ENCODE data around the gene CDK2.
"Not testable (repeated sequence)": the region's sequence is repeated elsewhere in the genome, so short reads cannot be mapped to it uniquely, and the experiment has no call there.

Gene CDK2

DNA sequence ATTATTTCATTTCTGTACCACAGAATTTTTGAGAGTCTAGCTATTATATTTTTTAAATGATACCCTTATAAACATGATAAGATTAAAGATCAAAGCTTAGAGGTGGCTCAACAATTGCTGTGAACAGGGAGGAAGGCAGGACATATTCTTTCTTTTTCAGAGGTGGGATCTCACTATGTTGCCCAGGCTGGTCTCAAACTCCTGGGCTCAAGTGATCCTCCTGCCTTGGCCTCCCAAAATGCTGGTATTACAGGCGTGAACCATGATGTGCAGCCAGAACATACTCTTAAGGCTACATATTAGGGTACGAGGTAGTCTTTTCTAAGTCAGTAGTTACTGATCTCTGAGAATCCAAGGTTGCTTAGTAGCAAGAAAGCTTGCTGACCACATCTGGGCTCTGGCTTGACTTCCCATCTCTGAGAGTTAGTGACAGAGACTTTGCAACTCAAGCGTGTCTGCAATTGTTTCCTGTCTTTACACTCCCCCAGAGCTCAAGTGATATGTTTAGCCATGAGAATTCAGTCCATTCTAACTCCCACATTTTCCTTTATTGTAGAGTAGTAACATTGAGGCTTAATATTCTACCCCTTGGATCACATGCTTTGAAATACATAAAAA lies 15.8 kb downstream of the CDK2 start:
- peak; percentile 16 for DNase-seq

DNA sequence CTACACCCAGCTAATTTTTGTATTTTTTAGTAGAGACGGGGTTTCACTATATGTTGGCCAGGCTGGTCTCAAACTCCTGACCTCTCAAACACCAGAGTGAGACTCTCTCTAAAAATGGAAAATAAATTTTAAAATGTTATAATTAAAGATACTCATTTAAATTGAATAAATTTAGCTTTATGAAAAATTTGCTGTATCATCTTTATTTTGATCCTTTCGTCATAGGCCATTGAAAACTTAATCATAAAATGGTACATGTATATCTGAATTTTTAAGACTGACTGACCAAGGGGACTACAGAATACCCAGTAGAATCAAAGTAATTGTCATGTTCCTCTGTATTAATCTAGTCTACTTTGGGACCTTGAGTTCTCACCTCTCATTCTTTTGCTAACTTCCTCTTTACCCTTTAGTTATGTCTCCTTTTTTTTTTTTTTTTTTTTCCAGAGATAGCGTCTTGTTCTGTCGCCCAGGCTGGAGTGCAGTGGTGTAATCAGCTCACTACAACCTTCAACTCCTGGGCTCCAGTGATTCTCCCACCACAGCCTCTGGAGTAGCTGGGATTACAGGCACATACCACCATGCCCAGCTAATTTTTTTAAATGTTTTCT lies 16.7 kb downstream of the CDK2 start:
- no peak for DNase-seq

DNA sequence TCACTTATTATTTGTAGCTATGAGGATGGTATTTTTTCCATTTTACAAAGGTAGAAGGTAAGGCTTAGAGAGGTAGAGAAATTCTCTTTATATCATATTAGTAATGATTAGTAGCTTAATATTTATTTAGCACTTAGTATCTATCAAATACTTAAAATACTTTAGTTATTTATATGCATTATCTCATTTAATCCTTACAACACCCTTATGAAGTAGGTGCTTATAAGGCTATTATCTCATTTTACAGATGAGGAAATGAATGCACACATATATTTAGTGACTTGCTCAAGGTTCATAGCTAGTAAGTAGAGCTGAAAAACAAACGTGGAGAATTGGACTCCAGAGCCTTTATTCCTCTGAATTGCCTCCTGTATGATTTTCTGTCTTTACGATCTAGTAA lies 18.2 kb downstream of the CDK2 start:
- no peak for DNase-seq

DNA sequence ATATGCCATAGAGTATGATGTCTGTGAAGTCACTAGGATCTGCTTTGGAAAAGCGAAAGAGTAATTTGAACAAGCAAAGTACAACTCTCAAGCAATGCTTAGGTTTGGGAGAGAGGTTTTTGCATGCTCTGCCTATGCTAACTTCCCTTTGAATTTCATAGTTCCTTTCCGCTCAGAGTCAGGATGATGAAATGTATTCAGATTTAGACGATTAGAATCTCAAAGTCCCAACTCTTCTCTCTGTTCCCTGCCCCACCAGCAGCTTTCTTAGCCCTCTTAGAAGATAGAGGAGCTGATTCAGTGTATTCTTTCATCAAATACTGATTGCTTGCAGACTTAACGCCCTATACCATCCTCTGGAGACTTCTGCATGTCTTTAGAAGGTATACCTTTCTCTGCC lies 18.7 kb downstream of the CDK2 start:
- DNase-seq = no peak

DNA sequence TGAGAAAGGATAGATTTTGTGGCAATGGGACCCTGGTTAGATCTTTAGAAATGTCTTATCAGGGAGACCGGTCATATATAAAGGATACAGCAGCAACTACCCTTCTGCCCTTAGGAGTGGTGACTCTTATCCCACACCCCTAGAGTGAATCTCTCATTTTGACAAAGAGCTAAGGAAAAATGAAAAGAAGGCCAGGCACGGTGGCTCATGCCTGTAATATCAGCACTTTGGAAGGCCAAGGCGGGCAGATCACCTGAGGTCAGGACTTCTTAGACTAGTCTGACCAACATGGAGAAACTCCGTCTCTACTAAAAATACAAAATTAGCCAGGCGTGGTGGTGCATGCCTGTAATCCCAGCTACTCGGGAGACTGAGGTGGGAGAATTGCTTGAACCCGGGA lies 19.3 kb downstream of the CDK2 start:
- not testable (repeated sequence) for DNase-seq

DNA sequence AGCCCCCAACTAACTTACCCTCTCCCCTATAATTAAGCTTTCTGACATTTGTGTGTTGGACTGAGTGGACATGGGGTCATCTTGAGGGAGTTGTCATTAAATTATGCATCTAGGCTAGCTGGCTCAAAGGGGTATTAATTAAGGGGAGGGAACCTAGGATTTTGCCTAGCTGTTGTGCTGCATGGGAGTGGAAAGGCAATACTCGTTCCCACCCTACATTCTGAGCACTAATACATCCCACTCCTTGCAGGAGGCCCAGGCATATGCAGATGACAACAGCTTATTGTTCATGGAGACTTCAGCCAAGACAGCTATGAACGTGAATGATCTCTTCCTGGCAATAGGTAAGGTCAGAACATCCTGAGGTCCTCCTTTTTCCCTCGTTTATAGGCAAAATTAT lies 24.5 kb downstream of the CDK2 start:
- DNase-seq = no peak

DNA sequence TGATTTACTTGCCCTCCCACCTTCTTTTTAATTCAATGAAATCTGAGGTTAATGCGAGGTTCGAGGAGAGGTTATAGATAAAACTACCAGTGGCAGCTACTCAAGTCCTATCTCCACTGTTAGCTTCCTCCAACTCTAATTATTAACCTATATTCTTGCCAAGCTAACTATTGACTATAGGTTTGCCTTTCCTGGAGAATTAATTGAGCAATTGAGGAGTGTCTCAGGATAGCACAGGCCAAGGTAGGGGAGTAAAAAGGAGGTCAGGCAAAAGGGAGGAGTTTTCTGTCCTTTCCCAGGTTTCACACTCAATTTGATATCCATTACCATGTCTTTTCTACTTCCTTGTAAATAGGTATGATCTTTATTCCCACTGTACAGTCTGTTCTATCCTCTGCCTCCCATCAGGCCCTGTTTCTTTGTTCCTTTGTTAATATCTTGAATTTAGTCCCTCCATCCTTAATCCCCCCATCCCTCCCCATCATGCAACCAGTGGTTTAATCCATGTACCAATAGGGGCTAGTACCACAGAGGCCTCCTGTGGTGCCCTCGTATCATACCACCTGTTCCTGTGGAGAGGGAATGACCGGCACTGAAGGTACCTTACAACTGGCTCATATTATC lies 26.7 kb downstream of the CDK2 start:
- no peak for DNase-seq

DNA sequence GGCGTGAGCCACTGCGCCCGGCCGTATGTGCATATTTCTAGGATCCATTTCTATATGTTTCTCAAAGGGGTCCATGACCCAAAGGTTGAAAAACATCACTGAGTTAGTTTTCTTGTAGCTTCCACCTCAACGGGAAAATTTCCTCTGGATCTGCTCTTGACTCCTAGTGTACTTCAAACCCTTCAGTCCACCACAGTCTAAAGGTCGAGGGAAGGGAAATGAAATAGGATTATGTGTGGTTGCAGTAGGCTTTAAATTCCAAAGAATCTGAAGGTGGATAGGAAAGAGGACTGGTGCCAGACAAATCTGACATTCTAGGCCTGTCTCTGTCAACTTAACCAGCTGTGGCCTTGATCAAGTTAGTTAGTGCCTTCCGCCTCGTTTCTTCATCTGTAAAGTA lies 28.7 kb downstream of the CDK2 start:
- DNase-seq = peak; percentile 17

DNA sequence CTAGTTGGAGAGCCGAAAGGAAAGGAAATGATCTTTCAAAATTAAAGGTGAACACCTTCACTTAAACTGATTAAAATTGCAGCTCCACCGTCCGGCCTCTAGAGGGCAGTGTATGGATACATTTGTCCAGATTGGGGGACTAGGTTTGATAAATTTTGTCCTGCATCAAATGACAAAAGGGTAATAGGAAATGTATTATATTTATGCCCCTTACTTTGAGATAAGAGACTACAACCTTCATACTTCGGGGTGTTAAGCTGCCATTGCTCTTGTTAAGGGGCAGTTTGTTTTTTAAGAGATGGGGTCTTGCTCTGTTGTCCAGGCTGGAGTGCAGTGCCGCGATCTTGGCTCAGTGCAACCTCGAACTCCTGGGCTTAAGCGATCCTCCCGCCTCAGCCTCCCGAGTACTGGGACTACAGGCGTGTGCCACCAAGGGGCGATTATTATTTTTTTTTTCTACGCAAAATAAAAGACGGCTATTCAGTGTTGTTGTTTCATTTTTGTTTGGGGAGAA lies 29.6 kb downstream of the CDK2 start:
- peak; percentile 84 for DNase-seq

DNA sequence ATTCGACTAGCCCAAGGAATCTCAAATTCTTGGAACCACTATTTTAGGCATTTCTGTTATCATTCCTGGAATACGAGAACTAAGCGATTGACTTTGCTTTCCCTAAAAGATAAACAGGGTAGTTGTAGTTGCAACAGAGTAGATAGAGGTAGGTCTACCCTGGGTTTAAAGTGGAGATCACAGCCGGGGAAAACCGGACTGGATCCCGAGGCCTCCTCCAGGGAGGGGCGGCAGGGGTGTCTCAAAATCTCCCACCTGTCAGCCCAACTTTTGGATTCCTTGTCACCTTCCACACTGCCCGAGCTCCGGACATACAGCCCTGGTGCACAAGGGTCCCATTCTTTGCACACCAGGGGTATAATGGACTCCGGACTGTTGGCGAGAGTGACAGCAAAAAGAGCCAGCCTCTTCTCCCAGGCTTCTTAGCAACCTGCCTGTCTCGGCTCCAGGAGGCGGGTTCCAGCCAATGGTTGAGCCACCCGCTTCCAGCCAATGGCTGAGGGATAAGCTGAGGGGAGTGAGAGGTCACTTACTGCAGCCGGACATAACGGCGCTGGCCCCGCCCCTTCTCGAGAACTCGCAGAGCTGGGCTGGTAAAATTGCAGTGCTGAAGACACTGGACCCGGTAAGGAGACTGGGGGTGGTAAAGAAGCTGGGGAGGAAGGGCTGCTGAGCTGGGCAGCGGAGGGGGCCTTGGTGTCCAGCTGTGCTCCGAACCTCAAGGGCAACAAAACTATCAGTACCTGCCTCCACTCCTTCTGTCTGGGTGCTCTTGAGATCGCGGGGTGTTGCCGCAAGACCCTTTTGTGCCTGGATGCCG lies 30.3 kb downstream of the CDK2 start, which contains the start of gene SUOX:
SUOX (plus strand) TSS at position 562 of the 820 bp plus-strand sequence. CDS start 4,946 bp downstream, outside the sequence.
- DNase-seq = peak; percentile 98

DNA sequence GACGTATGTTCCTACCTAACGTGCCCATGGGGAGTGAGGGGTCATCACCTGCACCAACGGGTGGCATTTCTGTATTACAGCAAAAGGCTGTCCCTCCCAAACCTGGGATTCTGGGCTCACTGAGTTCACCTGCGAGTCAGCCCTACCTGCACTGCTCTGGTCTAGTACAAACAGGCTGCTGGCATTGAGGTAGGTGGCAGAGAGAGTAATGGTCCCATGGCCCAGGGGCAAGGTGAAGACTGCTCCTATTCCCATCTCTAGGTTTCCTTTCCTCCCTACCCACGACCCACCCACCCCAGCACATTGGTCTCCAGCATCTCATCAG lies 30.9 kb downstream of the CDK2 start:
- peak; percentile 65 for DNase-seq

DNA sequence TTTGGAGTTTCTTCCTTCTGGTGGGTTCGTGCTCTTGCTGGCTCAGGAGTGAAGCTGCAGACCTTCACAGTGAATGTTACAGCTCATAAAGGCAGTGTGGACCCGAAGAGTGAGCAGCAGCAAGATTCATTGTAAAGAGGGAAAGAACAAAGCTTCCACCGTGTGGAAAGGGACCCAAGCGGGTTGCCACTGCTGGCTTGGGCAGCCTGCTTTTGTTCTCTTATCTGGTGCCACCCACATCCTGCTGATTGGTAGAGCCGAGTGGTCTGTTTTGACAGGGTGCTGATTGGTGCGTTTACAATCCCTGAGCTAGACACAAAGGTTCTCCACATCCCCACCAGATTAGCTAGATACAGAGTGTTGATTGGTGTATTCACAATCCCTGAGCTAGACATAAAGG lies 32.9 kb downstream of the CDK2 start:
- peak; percentile 70 for DNase-seq

DNA sequence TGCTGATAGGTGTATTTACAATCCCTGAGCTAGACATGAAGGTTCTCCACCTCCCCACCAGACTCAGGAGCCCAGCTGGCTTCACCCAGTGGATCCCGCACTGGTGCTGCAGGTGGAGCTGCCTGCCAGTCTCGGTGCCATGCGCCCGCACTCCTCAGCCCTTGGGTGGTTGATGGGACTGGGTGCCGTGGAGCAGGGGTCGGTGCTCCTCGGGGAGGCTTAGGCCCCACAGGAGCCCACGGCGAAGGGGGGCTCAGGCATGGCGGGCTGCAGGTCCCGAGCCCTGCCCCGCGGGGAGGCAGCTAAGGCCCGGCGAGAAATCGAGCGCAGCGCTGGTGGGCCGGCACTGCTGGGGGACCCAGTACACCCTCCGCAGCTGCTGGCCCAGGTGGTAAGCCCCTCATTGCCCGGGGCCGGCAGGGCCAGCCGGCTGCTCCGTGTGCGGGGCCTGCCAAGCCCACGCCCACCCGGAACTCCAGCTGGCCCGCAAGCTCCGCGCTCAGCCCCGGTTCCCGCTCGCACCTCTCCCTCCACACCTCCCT lies 33.4 kb downstream of the CDK2 start:
- peak; percentile 70 for DNase-seq

DNA sequence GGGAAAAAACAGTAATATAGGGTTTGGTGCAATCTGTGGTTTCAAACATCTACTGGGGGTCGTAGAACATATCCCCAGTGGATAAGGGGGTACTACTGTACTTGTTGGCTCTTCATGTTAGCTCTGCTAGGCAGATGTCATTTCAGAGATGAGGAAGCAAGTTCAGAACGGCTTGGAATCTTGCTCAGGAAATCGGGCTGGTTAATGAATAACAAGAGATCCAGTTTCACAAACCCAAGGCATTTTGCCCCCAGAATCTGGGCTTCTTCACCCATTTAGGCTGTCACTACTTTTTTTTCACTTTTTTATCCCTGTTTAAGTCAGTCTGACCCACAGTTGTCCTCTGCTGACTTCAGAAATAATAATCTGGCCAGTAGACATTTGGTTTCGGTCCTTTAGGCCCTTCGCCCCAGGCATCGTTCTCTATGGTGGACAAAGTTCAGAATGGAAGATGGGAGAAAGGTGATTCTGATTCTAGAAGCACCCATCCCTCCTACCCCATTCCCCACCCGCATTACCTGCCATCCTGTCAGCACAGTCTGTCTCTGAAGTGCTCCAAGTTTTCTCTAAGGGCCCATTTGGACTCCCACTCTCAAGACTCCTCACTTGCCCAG lies 35.0 kb downstream of the CDK2 start:
- peak; percentile 69 for DNase-seq

DNA sequence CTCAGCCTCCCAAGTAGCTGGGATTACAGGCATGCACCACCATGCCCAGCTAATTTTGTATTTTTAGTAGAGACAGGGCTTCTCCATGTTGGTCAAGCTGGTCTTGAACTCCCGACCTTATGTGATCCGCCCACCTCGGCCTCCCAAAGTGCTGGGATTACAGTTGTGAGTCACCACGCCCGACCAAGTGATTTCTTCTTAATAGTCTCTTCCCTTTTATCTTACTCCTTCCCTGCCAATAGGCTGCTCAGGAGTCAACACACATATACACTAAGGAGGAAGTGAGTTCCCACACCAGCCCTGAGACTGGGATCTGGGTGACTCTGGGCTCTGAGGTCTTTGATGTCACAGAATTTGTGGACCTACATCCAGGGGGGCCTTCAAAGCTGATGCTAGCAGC lies 36.7 kb downstream of the CDK2 start:
- not testable (repeated sequence) for DNase-seq

DNA sequence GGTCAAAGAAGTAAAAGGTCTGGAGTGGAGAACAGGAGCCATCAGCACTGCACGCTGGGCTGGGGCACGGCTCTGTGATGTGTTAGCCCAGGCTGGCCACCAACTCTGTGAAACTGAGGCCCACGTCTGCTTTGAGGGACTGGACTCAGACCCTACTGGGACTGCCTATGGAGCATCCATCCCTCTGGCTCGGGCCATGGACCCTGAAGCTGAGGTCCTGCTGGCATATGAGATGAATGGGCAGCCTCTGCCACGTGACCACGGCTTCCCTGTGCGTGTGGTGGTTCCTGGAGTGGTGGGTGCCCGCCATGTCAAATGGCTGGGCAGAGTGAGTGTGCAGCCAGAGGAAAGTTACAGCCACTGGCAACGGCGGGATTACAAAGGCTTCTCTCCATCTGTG lies 37.6 kb downstream of the CDK2 start:
- DNase-seq = no peak

DNA sequence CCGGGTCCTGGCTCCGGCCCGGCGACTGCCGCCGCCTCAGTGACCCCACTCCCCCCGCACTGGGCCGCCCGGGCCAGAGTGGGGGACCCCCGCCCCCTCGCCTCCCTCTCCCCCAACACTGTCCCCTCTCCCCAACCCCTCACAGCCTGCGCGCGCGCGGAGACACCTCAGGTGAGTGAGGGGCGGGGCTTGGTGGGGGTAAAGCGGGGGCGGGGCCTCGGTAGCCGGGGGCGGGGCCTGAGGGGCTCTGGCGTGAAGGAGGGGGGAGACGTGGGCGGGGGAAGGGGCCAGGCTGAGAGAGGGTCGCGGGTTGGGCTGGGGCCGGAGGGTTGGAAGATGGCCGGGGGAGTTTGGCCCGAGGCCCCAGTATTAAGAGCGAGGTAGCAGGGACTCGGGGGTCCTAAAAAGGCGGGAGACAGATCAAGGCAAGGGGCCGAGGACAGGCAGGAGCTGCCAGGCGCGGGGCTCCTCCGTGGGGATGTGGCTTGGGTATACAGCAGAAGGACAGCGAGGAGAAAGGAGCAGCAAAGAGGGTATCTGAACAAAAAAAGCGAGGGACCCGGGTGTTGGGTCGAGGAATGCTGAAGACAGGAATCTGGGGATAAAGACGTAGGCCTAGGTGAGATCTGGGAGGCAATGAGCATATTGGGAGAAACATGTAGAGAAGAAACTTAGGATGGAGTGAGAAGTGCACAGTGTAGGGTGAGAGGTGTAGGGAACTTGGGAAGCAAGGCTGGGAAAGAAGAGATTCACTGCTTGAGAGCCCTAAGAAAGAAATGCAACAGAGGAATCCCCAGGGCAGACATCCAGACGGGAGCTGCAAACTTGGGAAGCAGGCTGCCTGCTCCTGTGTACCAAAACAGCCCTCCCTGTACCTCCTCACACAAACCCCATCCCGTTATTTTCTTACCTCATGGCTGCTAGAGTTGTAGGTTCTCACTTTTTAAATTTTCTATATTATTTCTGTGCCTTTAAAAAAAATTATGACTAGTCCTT lies 41.2 kb downstream of the CDK2 start:
- peak; percentile 75 for DNase-seq

DNA sequence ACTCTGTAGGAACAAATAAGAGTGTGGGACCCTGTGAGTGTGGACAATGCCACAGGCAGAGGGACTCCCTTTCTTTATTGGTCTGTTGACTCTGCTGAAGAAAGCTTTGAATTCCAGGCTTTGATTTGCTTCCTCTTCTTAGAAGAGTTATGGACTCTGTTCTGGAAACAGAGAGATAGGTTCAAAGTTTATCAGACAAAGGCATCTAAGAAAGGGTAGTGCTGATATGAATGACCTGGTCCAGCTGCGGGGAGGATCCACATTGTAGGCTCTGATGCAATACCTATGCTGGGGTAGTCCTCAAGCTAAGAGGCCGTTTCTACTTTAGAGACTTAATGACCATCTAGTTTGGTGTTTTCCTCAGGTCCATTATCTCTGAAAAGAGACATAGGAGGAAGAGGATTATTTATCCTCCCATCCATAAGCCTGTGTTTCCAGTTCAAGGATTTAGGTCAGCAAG lies 43.5 kb downstream of the CDK2 start:
- DNase-seq = no peak

DNA sequence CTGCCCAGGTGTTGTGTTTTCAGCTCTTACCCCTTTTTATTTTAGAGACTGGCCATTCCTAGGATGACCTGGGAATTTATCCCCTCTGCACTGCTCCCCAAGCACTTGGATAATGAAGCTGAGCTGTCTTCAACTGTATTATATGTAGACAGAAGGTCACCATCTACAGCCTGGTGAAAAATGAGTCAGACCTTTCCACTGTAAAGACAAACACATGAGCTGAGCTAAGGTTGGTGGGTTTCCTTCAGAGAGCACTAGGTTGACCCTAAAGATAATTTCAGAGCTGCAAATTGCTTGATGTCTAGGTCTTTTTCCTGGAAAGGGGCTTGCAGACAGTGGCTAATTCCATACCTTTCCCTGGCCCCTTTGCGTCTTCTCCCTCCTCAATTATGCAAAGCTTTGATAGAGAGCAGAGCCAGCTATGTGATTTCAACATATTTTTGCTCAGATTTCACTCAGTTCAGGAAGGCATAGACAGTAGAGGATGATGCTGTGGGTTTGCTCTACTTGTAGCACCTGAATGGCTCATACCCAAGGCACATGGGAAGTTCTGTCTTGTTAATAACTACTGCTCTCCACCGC lies 45.0 kb downstream of the CDK2 start:
- DNase-seq = no peak

DNA sequence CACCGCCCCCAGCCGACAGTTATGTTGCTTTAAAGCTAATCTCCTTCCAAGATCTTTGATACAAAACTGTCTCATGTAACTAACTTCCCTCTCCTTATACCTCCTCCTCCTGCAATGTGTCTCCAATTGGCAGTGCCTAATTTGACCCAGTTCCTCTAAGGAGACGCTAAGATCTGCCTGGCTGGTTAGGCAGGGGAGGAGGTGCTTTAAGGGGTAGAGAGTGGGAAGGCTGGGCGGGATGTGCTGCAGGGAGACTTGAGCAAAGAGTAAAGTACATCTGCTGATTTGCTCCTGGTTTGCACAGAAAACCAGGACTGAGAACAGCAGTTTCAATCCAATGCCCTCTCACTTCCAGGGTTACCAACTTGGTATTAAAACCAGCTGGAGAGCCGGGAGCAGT lies 46.9 kb downstream of the CDK2 start:
- no peak for DNase-seq

DNA sequence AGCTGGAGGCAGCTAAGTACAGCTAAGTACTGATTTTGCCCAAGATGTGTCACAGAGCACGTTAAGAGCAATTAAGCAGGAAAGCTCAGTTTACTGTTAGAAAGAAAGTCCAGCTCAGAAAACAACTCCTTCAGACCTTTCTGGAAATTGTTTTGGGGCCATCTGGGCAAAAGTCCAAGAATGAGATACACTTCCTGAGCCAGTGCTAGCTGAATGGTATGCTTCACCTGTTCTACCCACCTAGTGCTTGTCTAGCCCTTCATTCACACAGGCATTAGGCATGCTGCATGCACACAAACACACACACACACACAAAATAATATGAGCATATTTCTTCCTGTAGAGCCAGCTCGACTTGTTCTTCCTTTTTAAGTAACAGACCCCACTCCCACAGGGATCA lies 47.6 kb downstream of the CDK2 start:
- DNase-seq = peak; percentile 47
